GM21526 (cell line): ENCODE measurements around the gene TAF4.
"Not testable (repeated sequence)": the region's sequence is repeated elsewhere in the genome, so short reads cannot be mapped to it uniquely, and the experiment has no call there.

Source experiments
- ATAC-seq: cut with Tn5 transposase; IDR thresholded peaks from one replicate; pipeline ENCODE4 v1.9.1; 2021; ENCODE audit warnings: moderate library complexity; ENCODE audit not compliant: unreplicated experiment, low FRiP score

TAF4 gene

GRCh38 chr20:62080249-62080990 is 14.7 kb upstream of the TAF4 start:
- no peak for ATAC-seq

DNA sequence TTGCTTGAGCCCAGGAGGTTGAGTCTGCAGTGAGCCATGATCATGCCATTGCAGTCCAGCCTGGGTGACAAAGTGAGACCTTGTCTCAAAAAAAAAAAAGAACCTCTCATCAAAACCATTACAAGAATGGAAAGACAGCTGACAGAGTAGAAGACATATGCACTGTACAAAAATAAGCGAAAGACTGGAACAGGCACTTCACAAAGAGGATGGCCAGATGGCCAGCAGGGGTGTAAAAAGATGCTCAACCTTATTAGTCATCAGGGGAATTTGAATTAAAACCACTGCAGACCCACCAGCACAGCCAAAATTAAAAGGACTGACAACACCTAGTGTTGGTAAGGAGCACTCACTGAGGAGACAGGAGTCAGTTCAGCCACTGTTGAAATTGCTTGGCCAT is 13.5 kb upstream of the TAF4 start:
- ATAC-seq = no peak

DNA sequence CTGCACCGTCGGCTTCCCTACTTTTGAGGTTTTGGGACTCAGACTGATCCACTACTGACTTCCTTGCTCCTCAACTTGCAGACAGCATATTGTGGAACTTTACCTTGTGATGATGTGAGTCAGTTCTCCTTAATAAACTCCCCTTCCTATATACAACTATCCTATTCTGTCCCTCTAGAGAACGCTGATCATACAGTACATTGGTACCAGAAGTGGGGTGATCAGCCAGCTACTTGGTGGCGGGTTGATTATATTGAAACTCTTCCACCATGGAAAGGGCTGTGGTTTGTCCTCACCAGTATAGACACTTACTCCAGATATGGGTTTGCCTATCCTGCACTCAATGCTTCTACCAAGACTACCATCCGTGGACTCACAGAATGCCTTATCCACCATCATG is 7.6 kb upstream of the TAF4 start:
- ATAC-seq = no peak

DNA sequence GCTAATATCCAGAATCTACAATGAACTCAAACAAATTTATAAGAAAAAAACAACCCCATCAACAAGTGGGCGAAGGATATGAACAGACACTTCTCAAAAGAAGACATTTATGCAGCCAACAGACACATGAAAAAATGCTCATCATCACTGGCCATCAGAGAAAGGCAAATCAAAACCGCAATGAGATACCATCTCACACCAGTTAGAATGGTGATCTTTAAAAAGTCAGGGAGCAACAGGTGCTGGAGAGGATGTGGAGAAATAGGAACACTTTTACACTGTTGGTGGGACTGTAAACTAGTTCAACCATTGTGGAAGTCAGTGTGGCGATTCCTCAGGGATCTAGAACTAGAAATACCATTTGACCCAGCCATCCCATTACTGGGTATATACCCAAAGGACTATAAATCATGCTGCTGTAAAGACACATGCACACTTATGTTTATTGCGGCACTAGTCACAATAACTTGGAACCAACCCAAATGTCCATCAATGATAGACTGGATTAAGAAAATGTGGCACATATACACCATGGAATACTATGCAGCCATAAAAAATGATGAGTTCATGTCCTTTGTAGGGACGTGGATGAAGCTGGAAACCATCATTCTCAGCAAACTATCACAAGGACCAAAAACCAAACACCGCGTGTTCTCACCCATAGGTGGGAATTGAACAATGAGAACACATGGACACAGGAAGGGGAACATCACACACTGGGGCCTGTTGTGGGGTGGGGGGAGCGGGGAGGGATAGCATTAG is 6.2 kb upstream of the TAF4 start:
- ATAC-seq = not testable (repeated sequence)

DNA sequence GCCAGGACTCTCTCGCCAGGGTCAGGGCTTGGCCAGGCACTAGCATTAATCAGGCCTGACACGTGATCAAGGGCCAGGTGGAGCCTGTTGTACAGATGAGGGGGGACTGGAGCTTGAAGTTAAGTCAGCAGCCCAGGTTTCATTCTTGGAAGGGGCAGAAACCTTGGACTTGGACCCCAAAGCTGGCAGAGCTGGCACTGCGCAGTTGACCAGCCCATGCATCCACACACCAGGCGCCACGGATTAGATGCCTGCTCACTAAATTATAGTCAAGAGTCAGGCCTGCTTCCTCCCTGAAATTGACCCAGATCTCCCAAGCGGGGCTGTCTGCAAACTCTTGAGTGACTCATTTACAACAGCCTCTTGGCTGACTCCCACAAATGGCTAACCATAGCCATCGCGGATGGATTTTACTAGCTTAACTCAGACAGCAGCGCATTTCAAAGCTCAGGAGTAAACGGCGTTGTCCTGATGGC is 4.1 kb upstream of the TAF4 start:
- no peak for ATAC-seq

GRCh38 chr20:62068997-62069396 is 3.3 kb upstream of the TAF4 start:
- ATAC-seq = no peak

GRCh38 chr20:62067547-62068260 is 2.0 kb upstream of the TAF4 start:
- ATAC-seq = no peak

GRCh38 chr20:62066983-62067433 is 1.3 kb upstream of the TAF4 start:
- no peak for ATAC-seq

- ATAC-seq = peak; percentile 37
Measured at GRCh38 chr20:62066339-62066982, 780 bp upstream of the TAF4 start.

- peak; percentile 21 for ATAC-seq
Measured at GRCh38 chr20:62064770-62065673, 659 bp downstream of the TAF4 start.

- ATAC-seq = no peak
Measured at GRCh38 chr20:62063981-62064769, 1.5 kb downstream of the TAF4 start.

GRCh38 chr20:62063315-62063980 is 2.2 kb downstream of the TAF4 start:
- no peak for ATAC-seq

DNA sequence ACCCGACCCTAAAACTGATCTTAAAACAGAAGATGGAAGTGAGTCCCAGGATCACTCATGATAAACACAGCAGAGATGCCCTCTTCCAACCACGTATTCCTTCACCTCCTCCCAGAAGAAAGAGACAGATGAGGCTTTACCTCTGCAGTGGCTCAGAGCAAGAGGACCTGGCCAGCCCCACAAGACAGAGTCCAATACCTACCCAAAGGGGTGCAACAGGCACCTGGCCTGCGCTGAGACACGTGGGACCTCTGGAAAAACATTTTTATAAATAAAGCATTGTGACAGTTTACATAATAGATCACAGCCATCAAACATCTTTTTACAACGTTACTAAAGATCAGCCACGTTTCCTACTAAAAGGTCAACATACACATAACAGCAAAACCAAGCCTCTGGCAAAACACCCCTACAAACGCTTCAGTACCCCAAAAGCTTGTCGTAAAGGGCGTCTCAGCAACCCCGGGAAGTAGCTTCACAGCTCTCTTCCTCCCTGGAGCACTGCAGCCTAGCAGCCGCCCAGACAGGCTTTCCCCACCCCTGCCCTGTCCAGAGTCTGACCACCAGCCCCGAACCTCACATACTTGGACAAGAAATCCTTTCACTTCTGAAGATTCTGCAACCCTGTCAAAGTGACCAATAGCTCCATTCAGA is 2.9 kb downstream of the TAF4 start:
- ATAC-seq = no peak

- ATAC-seq = no peak
Measured at GRCh38 chr20:62061851-62062423, 3.7 kb downstream of the TAF4 start.

- no peak for ATAC-seq
Measured at GRCh38 chr20:62060631-62061541, 4.8 kb downstream of the TAF4 start.

DNA sequence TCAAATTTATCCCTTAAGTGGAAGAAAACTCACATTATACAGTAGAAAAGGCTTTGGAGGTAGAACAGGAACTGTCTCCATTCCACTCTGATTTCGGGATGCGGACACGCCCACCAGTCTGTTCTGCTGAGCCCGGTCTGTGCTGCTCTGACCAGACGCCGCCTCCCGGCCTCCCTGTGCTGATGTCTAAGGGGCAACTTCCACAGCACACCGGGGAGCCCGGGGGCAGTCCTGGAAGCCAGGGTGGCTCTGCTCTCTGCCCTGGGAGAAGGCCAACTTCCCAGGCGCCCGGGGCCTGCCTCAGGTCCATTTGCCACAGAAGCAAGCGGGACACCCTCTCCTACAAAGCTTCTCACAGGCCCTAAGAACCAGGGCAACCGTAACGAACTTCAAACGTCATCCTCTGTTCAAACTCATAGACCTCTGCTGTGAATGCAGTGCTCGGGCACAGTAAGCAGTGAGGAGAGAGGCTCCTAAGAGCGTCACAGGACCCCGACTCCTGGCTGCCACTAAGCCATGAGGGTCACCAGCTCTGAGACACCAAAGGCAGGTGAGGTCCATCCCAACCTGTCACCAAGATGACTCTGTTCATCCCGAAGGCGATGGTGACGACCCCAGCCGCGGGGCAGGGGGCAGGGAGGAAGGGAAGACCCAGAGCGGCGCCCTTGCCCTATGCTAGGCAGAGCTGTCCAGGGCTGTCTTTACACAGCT is 5.6 kb downstream of the TAF4 start:
- no peak for ATAC-seq
